Adrenal gland (tissue), 5 donors: ENCODE data around the gene HHIPL1.

Experiments used
- POLR2A ChIP-seq, 2 donors: fragments of 450-650 bp; IDR thresholded peaks; one replicate each; pipeline ENCODE4 v1.6.1; 2017; ENCODE audit warnings: antibody characterized with exemption in 2 of 2, mild to moderate bottlenecking in 2 of 2, moderate library complexity in 1 of 2
- TF ChIP-seq, protein P1 (sequence below), 6 experiments: fragments of 450-650 bp in 4 of 6; fragments of 200-600 bp in 2 of 6; sonication (generic) in 1 of 6; IDR thresholded peaks; 1 replicate in 5 of 6; 2 replicates in 1 of 6; pipeline versions ENCODE4 v1.5.1 to v1.8.0; 2016 to 2021; ENCODE audit warnings: antibody characterized with exemption in 6 of 6, mild to moderate bottlenecking in 2 of 6, moderate library complexity in 1 of 6
- donor health status: DM: no; HTN: no; CAD: no.

DNA sequence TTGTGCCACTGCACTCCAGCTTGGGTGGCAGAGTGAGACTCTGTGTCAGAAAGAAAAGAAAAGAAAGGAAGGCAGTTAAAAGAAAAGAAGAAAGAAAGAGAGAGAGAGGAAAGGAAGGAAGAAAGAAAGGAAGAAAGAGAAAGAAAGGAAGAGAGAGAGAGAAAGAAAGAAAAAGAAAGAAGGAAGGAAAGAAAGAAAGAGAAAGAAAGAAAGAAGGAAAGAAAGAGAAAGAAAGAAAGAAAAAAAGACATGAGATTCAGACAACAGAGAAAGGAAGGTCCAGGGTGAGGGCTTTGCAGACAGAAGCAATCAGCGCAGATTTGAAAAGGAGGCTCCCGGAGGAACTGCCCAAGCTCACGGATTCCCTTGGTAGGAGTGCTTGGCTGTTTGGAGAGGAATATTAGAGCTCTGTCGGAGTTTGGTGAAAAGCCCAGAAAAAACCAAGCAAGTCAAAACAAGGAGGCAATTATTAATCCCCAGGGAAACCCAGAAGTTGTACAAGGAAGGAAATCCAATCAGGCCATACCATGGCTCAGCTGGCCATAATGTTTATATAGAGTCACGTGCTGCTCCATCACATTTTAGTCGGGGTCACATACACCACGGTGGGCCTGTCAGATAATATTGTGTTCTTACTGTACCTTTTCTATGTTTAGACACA is 29.3 kb upstream of the HHIPL1 start:
- TF ChIP-seq, protein P1, sequence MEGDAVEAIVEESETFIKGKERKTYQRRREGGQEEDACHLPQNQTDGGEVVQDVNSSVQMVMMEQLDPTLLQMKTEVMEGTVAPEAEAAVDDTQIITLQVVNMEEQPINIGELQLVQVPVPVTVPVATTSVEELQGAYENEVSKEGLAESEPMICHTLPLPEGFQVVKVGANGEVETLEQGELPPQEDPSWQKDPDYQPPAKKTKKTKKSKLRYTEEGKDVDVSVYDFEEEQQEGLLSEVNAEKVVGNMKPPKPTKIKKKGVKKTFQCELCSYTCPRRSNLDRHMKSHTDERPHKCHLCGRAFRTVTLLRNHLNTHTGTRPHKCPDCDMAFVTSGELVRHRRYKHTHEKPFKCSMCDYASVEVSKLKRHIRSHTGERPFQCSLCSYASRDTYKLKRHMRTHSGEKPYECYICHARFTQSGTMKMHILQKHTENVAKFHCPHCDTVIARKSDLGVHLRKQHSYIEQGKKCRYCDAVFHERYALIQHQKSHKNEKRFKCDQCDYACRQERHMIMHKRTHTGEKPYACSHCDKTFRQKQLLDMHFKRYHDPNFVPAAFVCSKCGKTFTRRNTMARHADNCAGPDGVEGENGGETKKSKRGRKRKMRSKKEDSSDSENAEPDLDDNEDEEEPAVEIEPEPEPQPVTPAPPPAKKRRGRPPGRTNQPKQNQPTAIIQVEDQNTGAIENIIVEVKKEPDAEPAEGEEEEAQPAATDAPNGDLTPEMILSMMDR (IDR thresholded peaks at IDR 0.05), result no peak
- no peak for TF ChIP-seq POLR2A (IDR thresholded peaks at IDR 0.05)
